Pulmonary artery endothelial cell (primary cell): ENCODE measurements around the gene AFF2. TPM values are rescaled to one million over a fixed set of nuclear protein-coding genes. Genes with fewer than 3 reads are reported as not detected.

Experiments
- DNase-seq: peaks from one replicate; pipeline ENCODE4 v3.0.0-alpha.2; 2011; ENCODE audit warnings: low read depth, low spot score
- total RNA-seq: library from RNA; depleted of rRNA; stranded (reverse); fragments of >200 nt; gene quantifications from 2 replicates; pipeline ENCODE4 v1.2.3, GENCODE V29; 2014

The AFF2 gene
- total RNA-seq: 0.26 TPM in 1 of 2 replicates, not detected in the other

GRCh38 chrX:148500423-148501385 is at the start of gene AFF2:
Gene AFF2, plus strand, starts transcription at chrX:148500617. Its CDS starts 481 bp downstream, at chrX:148501098.
- DNase-seq: no peak

- no peak for DNase-seq
Observed at GRCh38 chrX:148457279-148457678, 43.1 kb upstream of the AFF2 start.

GRCh38 chrX:148459343-148459742 is 41.1 kb upstream of the AFF2 start:
- DNase-seq: no peak

- DNase-seq: no peak
Observed at GRCh38 chrX:148466292-148466691, 34.1 kb upstream of the AFF2 start.

GRCh38 chrX:148470324-148470723 is 30.1 kb upstream of the AFF2 start:
- no peak for DNase-seq

GRCh38 chrX:148474030-148474429 is 26.4 kb upstream of the AFF2 start:
- no peak for DNase-seq

- DNase-seq: no peak
Observed at GRCh38 chrX:148492057-148492456, 8.4 kb upstream of the AFF2 start.

GRCh38 chrX:148495176-148495575 is 5.2 kb upstream of the AFF2 start:
- no peak for DNase-seq

GRCh38 chrX:148498067-148498466 is 2.4 kb upstream of the AFF2 start:
- no peak for DNase-seq

GRCh38 chrX:148499638-148500422 is 587 bp upstream of the AFF2 start:
- no peak for DNase-seq

GRCh38 chrX:148501386-148502066 is 1.1 kb downstream of the AFF2 start:
- DNase-seq: no peak

- no peak for DNase-seq
Observed at GRCh38 chrX:148504506-148504905, 4.1 kb downstream of the AFF2 start.

GRCh38 chrX:148507418-148507817 is 7.0 kb downstream of the AFF2 start:
- DNase-seq: no peak

GRCh38 chrX:148512453-148512852 is 12.0 kb downstream of the AFF2 start:
- DNase-seq: no peak

GRCh38 chrX:148513661-148514060 is 13.2 kb downstream of the AFF2 start:
- no peak for DNase-seq

- no peak for DNase-seq
Observed at GRCh38 chrX:148517176-148517575, 16.8 kb downstream of the AFF2 start.

GRCh38 chrX:148522006-148522405 is 21.6 kb downstream of the AFF2 start:
- no peak for DNase-seq

- DNase-seq: no peak
Observed at GRCh38 chrX:148523303-148524080, 23.1 kb downstream of the AFF2 start.

GRCh38 chrX:148530464-148531077 is 30.2 kb downstream of the AFF2 start:
- no peak for DNase-seq

GRCh38 chrX:148534291-148534690 is 33.9 kb downstream of the AFF2 start:
- DNase-seq: no peak
